Stimulated activated CD8-positive, alpha-beta memory T cell treated with anti-CD3 and anti-CD28 coated beads, Interleukin-12 subunit alpha, Interleukin-12 subunit beta, amount 100 ng/mL, for 4 hours (primary cell): ENCODE data around the gene IQCN.

Experiments
- DNase-seq: peaks from one replicate; pipeline ENCODE4 v3.0.0-alpha.2; 2020; ENCODE audit warnings: low read depth

Gene IQCN

DNA sequence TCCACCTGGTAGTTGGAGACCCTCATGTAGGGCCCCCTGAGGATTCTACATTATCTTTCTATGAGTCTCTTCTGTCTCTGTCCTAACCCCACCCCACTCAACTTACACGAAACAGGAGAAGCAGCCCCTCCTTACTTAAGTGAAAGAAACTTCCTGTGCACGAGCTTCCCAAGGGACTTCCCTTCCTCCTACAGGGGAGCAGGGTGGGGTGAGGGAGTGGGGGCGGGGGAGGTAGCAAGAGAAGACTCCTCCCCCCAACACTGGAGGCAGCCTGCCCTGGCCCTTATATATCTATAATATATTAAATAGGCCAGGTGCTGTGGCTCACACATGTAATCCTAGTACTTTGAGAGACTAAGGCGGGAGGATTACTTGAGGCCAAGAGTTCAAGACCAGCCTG, 42.5 kb downstream of the IQCN start:
- DNase-seq = no peak

DNA sequence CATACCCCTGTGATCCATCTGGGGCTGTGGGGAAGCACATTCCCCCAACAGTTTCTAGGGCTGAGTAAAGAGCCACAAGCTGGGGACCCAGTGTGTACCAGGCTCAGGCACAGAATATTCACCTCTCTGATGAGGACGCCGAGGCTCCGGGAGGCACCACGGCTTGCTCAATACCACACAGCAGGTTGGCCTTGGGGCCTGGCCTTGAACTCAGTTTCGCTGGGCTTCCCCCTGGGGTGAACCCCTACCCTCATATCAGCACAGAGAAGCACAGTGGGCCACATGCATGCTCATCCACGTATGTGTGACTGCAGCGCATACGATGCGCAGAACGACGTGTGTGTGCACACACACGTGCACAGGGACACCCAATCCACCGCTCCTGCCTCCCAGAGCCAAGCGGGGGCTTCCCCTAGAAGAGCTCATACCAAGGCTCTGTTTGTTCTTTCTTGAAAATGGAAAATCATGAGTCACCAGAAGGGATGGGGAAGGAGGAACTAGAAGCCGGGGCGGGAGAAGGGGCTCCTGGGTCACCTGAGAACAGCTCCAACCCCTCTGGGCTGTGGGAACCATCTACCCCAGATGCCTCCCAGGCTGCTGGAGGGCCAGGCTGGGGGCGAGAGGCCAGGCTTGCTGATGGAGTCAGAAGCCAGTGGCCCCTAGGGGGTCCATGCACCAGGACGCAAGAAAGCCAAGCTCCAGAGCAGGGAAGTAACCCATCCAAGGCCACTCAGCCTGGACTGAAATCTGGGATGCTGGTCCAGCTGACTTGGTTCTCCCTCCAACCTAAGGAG, 43.1 kb downstream of the IQCN start:
- DNase-seq = no peak

DNA sequence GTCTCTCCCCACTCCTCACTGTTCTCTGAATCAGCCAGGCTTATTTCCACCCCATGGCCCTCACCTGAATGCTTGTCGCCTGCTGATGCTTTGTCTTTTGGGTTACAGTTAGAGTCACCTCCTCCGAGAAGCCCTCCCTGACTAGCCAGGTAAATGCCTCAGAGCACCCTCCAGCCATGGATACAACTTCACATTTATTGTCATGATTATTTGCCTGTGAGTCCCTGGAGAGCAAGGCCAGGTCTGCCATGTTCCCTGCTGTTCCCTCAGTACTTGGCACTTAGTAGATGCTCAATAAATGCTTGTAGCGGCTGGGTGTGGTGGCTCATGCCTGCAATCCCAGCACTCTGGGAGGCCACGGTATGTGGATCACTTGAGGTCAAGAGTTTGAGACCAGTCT, 44.3 kb downstream of the IQCN start:
- DNase-seq = no peak

DNA sequence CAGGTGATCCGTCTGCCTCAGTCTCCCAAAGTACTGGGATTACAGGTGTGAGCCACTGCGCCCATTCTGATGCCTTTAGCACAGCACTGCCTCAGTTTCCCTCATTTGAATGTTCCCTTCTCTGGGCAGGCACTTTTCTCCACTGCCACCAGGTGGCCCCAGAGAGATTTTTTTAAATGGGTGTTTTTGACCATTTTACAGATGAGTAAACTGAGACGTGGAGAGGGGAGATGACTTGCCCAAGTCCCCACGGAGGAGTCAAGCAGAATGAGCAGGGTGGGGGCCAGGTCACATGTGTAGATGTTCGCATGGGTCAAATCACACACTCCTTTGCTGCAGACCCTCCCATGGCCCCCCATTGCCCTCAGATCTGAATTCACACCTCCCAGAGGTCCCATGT, 44.8 kb downstream of the IQCN start:
- no peak for DNase-seq

DNA sequence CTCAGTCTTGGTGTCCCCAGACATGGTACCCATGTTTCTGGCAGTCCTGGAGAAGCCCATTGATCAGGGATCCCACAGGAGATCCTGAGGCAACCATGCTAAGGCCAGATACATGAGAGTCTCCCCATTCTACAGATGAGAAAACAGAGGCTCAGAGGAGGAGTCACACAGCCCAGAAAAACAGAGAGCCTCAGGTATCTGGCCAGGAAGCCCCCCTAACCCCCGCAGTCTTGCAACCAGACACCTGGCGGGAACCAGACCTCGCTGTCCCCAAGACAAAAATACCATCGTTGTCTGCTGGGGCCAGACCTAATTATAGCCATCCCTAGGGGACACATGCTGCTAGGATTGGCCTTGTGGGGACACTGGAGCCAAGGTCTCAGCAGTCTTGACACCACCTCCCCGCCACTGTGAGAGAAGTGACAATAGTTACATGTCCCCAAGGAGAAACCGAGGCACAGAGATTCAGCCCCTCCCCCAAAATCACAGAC, 46.4 kb downstream of the IQCN start:
- no peak for DNase-seq

DNA sequence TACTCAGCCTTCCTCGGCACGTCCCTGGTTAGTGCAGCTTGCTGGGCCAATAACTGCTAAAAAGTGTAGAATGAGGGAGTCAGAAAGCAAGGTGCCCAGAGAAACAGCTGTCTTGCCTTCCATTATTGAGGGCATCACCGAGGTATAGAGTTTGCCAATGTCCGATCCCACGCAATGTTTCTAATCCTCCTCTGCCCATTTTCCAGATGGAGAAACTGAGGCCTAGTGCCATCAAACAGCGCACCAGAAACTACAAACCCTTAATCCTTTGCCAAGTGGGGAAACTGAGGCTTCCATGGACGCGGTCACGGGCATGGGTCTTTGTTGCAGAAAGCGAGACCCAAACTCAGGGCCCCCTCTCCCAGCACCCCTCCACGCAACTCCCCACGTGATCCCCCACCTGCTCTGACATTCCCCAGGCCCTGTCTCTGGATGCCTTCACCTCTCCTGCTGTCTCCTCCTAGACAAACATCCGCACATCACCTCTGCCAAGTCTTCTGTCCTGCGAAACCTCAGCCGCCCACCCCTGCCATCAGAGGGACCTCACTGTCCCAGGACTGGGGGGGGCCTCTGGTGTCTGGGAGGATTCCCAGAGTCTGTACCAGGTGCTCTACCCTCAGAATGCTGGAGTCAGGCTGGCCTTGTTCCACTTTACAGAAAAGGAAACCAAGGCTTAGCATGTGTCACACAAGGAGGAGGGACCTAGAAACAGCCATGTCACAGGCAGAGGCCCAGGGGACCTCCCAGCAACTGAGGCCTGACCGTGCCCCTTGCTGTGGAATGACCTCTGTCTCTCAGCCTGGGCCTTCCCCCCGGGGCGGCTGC, 47.1 kb downstream of the IQCN start:
- DNase-seq = no peak

DNA sequence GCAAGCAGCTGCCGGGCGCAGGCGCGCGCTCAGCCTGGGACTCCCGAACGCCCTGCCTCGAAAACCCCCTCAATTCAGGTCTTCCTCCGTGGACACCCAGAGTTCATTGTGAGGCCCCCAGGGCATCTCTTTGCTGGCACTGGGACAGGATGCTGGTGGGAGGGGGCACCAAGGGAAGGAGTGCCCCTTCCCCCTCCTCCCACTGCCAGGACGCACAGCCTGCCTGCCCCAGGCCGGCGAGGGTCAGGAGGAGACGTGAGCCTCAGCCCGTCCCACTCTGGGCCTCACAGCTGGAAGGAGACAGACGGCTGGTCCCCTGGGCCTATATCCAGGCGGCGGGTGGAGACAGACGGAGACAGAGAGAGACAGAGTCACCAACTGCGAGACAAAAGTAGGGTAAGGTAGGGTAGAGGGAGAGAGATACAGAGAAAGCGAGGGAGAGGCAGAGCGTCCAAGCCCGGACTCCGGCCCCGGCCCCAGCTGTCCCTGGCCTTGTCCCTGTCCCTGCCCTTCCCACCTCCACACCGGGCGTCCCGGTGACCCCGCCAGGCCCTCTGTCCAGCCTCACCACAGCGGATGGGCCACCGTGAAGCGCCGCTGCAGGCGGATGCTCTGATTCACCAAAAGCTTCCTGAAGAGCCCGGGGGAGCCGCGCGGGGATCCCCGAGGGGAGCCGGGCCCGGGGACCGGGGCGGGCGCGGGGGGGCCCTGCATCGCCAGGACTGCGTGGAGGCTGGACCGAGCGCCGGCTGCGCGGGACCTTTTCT, 48.4 kb downstream of the IQCN start, which contains the start of gene PDE4C:
Gene PDE4C (minus strand): TSS at position 737 of the 767 bp plus-strand sequence. CDS start 23 bp downstream, at position 714.
- no peak for DNase-seq

DNA sequence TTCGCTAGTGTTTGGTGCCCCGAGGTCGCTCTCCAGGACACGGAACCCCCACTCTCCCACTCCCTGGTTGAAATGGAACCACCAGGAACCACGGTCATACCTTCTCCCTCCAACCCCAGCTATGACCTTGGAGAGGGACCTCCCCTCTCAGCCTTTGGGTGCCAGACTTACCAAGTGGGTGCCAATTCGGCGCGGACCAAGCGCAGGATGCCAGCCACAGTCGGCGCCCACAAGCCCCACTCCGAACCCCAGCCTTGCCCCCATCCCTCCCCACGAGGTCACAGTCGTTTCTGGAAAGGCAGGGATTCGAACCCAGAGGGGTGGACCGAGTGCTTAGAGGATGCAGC, 48.9 kb downstream of the IQCN start:
- no peak for DNase-seq

DNA sequence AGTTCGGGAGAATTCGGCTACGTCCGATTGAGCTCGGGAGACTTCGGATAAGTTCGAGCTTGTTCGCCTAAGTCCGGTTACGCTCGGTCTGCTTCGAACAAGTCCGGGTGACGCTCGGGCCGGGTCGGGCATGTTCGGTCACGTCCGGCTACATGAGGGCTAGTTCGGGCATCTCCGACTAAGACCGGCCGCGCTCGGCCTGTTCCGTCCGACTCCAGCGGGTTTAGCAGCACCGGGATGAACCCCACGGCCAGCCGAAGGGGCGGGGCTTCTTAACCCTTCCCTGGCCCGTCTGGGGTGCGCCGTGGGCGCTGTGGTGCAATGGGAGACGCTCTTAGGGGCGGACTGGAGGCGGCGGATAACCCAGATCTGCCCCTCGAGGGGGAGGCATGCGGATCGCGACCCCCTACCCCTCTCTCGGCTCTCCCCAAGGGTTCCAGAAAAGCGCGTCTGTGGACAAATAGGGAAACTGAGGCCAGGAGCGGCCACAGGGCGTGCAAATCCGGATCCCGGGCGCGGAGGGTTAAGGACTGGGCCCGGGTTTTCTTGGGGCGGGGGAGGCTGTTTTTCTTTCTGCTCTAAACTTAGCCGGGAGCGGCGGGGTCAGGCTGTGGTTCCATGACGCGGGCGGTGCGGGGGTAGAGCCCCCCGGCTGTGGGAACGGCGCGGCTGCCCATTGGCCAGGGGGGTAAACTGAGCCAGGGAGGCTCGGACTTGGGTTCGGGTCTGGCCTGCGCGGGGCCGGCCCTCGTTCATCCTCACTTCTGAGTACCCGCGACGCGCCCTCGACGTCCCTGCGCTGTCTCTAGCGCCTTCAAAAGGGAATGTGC, 49.5 kb downstream of the IQCN start:
- peak; percentile 55 for DNase-seq

DNA sequence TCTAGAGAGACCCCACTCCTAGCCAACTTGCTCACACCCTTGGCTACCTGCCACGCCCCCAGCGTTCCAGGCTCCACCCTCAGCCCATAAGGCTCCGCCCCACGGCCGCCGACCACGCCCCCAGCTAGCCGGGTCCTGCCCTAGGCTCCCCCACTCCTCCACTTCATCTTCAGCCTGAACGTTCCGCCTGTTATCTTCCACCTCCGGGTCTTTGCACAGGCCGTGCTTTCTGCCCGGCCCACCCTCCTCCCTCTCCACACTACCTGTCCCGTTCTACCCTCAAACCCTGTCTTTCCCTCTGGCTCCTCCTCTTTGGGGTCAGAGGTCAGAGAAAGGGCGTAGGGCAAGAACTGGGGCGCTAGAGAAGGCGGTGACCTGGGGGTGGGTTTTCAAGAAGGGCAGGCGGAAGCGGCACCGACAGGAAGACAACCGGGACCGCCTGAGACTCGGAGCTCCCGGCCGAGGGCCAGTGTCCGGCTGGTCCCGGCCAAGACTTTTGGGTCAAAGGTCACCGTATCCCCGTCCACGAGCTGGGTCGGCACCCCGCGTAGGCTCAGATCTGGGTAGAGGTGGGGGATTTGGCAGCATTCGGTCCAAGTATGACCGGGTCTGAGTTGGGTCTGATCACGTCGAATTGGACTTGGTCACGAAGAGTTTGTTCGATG, 50.3 kb downstream of the IQCN start:
- DNase-seq = no peak

DNA sequence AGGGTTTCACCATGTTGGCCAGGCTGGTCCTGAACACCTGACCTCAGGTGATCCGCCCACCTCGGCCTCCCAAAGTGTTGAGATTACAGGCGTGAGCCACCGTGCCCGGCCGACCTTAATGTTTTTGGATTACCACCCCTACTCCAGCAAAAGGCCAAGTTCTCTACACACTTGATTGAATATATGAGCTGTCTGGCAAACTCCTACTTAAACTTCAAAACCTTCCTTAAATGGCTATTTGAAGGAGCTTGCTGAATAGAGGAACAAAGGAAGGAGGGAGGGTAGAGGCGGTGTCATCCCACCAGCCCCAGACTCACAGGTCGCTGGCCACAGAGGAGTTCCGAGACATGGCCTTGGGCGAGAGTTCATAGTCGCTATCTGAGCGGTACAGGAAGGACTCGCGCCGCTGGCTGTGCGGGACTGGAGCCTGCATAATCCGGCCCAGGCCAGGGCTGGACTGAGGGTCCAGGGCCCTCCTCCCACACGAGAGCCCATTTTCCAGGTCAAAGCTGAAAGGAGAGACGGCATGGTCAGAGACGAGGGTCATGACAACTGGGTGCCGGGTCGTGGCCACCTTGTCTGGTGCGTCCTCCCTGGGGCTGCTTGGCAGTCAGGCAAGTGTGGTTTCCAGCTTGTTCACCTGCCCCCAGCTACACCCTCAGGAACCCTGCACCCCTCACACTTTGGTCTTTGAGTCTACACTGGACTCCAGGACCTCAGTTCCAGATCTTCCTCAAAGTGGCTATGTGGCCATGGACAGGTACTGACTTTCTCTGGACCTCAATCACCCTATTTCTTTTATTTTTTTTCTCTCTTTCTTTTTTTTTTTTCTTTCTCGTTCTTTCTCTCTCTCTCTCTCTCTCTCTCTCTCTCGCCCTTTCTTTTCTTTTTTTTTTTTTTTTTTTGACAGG, 52.2 kb downstream of the IQCN start:
- no peak for DNase-seq

DNA sequence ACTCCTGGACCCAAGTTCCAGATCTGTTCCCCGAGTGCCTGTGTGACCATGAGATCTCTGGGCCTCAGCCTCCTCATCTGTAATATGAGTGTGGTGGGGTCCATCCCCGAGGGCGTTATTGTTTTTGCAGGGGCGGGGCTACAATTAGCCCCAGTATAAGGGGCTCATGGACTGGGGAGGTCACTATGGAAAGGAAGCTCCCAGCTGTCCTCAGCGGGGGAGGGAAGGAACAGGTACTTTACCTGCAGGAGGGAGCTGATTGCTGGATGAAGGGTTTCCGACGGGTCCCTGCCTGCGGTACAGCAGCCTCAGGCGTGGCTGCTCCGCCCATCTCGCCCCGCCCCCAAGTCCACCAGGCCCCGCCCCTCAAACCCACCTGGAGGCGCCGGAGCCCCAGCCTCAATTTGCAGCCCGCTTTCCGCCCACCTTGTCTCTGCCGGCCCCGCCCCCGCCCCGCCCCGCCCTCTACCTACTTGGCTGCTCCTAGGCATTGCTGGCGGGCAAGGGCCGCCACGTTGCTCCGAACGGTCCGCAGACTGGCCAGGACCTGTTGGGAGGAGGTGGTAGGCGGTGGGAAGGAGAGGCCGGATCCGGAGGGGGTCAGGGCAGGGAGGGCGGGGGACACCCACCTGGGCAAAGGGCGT, 53.5 kb downstream of the IQCN start:
- no peak for DNase-seq

DNA sequence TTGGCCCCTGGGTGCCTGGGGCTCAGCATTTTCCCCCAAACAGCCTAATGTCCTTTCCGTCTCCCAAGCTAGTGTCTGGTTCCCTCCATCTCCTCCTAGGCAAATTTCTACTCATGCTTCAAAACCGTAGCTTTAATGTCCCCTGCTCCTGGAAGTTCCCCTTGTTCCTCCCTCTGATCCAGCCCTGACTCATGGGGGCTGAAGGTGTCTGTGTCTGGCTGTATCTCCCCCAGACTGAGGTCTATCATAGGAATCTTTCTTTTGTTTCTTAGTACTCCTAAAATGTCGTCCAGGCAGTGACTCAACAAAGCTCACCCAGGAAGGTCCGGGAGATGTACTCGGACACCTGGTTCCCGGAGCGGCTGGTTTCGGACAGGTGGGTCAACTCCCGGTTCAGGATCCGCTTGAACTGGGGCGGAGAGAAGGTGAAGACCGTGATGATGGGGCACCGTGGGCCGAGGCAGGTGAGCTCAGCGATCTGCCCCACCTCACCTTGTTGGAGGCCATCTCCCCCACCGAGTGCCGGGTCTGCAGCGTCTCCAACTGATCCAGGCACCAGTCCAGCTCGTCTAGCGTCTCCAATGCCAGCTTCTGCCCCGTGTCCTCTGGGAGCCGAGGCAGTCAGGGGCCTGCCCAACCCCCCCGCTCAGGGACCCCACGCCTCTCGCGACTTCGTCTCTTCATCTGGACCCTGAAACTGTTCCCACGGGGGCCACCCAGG, 54.2 kb downstream of the IQCN start:
- DNase-seq = no peak

DNA sequence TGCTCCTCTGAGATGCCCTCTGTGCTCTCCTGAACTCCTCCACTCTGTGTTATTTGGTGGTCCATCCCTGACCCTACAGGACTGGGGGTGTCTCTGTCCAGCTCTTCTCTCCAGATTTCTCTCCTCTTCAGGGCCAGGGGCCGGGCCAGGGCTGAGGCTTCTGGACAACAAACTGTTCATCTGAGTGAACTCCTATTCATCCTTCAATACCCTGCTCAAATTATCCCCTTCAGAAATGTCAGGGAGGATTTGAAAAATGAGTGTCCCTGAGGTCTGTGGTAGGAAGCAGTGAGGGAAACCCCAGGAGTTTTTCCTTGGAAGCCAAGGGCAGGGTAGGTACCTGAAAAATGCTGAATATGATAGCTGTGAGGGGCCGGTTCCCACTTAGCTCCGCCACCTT, 55.7 kb downstream of the IQCN start:
- DNase-seq = no peak

DNA sequence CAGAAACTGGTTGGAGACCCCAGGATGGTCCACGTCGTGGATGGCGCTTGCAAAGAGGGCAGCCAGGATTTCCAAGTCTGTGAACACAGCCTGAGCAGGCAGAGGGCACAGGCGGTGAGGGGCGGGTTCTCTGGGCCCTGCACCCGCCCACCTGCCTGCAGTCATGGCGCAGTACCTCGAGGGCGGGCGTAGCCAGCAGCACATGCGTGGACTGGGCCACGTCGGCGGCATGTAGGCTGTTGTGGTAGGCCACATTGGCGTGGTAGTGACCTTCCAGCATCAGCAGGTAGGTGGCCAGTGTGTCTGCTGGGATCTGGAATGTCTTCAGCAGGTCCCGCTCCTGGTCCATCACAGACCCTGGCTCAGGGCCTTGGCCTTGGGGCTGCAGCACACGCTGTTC, 56.1 kb downstream of the IQCN start:
- no peak for DNase-seq

DNA sequence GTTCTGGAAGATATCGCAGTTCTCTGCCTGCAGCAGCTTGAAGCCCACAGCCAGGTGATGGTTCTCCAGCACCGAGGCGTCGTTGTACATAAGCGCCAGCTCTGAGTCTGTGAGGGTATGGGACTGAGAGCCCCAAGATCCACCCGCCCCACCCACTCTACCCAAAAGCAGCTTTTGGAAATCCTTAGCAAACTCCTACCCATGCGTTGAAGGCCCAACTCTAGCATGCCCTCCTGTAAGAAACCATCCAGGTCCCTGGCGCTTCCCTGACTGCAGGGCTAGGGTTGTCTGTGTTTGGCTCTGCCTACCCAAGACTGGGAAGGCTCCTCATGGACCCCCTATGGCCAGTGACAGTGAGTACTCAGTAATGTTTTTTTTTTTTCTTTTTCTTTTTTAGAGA, 57.5 kb downstream of the IQCN start:
- DNase-seq = no peak

DNA sequence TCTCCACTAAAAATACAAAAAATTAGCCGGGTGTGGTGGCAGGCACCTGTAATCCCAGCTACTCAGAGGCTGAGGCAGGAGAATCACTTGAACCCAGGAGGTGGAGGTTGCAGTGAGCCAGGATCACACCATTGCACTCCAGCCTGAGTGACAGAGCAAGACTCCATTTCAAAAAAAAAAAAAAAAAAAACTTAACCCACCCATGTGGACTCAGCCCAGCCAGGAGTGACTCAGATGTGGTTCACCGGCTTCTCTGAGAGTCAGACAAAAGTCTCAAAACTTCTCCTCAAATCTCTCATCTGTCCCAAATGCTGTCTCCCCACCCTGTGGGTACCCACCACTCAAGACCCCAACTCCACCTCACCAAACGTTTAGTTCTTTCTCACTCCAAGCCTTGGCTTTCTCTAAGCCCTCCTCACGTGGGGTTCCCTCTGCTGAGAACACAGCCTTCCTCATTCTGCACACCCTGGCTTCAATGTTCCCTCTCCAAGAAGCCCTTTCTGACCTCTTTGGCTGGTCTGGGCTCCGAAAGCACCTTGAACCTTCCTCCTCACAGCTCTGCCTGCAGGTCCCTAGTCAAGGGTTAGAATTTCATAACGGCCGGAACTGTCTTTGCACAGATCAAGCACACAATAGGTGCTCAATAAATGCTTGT, 59.3 kb downstream of the IQCN start:
- DNase-seq = no peak

DNA sequence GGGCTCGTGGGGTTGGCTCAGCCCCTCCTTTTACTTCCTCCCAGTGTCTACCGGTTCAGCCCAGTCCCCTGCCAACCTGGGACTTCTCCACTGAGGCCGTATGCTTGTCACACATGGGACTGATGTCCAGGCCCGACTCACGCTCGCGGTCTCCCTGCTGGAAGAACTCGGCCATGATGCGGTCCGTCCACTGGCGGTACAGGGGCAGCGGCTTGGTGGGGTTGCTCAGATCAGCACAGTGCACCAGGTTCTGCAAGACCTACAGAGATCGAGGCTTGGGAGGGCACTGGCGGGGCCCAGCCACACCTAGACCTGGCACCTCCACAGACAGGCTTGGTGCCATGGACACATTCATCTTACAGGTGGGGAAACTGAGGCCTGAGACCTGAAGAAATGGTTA, 62.6 kb downstream of the IQCN start:
- no peak for DNase-seq
